Activated T-helper 9 cell treated with anti-CD3 and anti-CD28 coated beads, Interleukin-2, amount 50 U/mL, for 16 hours (primary cell): ENCODE data around the gene RBMXL3.

ENCODE experiments used
- DNase-seq: peaks from one replicate; pipeline ENCODE4 v3.0.0-alpha.2; 2020; ENCODE audit warnings: low read depth

RBMXL3 gene

DNA sequence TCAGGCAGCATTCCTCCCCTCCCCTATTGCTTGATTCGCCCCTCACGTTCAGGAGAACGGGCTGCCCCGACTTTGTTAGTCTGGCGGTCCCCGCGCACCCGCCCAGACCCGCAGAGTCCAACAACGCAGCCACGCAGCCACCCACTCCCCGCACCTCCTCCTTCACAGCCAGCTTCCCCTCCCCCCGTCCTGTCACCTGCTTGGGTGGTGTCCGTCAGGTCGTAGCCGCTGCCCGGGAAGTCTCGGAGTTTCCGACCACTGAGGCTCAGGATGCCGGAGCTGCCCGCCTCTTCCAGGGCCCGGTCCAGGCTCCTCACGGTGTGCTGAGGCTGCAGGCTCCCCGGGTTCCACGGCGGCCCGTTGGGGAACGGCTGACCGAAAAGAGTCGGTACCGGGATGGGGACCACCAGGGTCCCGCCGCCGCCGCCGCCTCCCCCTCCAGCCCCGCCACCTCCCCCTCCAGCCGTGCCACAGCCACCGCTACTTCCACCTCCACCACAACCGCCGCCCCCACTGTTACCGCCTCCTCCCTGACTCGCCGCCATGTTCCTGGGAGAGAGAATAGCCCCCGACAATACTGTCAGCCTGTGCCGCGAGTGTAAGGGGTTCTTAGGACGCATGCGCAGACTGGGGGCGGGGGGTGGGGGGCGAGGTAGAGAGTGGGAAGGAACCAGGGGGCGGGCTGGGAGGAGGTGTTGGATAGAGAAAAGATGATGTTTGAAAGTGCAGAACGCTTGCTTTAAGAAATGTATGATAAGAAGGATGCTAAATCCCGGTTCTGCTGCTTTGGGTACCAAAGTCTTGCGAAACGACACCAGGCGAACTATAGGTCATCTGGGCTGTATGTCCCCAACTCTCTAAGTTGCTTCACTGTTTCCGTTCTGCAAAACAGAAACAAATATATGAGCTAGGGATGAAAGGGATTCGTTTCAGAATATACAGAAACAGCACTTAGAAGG is 44.6 kb downstream of the RBMXL3 start, which contains the start of gene LRCH2:
Gene LRCH2, minus strand, starts transcription at position 600 of the 959 bp plus-strand sequence. Its CDS starts 55 bp downstream, at position 545.
- DNase-seq: no peak

DNA sequence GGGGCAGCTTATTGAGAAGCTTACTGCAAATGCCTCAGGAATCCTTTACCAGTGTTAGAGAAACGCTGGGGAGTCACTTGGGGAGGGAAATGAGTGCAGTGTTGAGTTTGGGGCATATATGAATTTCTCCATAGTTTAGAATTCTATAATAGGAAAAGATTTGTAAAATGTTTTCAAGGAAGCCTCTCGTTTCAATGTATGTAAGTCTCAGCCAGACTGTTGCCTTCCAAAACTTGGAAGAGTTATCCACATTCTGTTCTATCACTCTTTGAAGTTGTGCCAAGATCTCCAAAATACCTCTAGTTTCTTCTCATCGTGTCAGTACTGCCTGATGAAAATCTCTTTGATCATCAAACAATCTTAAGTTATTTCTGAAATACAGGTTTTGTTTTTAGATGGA is 45.3 kb downstream of the RBMXL3 start:
- no peak for DNase-seq

DNA sequence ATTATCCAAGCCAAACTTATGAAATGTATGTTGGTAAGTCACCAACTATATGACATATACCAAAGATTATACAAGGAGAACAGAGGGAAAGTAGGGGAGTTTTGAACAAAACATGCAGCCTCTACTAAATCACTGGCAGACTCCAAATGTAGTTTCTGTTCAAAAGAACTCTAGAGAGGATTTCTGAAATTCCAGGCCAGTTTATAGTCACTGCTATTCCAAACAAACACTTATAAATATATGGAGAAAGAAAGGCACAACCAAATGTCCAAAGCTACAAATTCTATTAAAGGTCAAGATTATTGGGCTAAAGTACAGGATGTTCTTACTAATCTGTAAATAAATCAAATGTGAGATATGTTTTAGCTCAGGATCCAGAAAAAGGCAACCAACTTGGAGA is 47.4 kb downstream of the RBMXL3 start:
- no peak for DNase-seq

DNA sequence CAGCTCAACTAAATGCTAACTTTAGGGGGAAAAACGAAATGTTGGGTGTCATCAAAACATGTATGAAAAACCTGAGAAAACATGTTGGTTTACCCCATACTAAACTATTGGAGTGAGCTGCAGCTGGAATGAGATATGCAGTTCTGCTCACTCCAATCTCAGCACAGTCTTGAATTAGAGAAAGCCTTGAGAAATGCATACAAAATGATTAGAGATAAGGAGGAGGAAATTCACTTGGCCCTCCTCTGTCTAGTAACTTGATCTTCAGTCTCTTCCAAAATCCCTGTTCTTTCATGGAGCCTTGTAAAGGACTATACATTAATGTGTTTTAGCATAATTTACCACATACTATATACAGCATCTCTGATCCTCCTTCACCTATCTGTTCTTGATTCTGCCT is 47.8 kb downstream of the RBMXL3 start:
- DNase-seq: no peak
